ENCODE data around the gene ACTL6B. TPM values are rescaled to one million over a fixed set of nuclear protein-coding genes. Genes with fewer than 3 reads are reported as not detected.

Gene ACTL6B
- total and polyA plus RNA-seq, 2 of the 13 experiments (the other 11 are each of a cell fraction or from before 2014, with no cell fraction given): not detected

DNA sequence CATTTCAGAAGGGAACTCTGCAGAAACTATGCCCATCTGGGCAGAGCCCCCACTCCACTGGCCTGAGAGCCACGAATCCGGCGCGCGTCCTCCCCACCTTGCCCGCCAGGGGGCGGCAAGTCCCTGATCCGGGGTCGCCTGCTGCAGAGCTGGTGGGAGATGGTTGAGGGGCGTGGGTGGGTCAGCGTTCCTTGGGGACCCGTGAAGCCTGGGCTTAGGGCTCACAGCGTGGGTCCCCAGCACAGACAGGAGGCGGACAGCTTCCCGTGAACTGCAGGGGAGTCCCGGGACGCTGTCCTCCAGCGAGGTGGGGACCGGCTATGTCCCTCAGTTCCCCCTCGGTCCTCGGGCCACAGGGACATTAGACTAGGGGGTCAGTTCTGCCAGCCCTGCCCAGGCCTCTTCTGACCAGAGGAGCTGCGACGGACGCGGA, 49.1 kb upstream of the ACTL6B start (continued):
- TF ChIP-seq, protein P1, sequence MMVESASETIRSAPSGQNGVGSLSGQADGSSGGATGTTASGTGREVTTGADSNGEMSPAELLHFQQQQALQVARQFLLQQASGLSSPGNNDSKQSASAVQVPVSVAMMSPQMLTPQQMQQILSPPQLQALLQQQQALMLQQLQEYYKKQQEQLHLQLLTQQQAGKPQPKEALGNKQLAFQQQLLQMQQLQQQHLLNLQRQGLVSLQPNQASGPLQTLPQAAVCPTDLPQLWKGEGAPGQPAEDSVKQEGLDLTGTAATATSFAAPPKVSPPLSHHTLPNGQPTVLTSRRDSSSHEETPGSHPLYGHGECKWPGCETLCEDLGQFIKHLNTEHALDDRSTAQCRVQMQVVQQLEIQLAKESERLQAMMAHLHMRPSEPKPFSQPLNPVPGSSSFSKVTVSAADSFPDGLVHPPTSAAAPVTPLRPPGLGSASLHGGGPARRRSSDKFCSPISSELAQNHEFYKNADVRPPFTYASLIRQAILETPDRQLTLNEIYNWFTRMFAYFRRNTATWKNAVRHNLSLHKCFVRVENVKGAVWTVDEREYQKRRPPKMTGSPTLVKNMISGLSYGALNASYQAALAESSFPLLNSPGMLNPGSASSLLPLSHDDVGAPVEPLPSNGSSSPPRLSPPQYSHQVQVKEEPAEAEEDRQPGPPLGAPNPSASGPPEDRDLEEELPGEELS (CRISPR knock-in tag; IDR thresholded peaks at IDR 0.05): peak; percentile 54; the same call in 1 of the 2 replicates
- TF ChIP-seq, protein P2, sequence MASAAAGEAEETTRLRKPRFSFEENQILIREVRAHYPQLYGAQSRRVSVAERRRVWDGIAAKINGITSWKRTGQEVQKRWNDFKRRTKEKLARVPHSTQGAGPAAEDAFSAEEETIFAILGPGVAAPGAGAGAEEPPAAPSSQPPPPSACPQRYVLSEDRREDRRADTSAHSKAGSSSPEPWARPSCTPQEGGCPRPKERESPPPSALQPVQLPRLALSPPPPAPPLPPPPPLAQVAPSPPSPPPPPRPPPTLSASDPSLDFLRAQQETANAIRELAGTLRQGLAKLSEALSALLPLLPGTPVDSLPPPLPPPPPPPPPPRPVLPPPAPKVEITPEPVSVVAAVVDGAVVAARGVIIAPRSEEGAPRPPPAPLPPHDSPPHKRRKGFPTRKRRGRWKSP (CRISPR knock-in tag; IDR thresholded peaks at IDR 0.05): no peak; the same call in 1 of the 2 replicates
- TF ChIP-seq ZNF619 (CRISPR knock-in tag; IDR thresholded peaks at IDR 0.05) (no peak), AGO2 (optimal IDR thresholded peaks at IDR 0.05; ENCODE audit: low read depth, low read length) (no peak), ZNF451 (CRISPR knock-in tag; IDR thresholded peaks at IDR 0.05) (no peak), TBL1XR1 (IDR thresholded peaks at IDR 0.05; ENCODE audit: borderline replicate concordance, low read length, partially characterized antibody) (no peak), SMARCE1 (IDR thresholded peaks at IDR 0.05; ENCODE audit: borderline replicate concordance) (no peak), EHMT2 (IDR thresholded peaks at IDR 0.05; ENCODE audit: borderline replicate concordance, low read depth, low read length) (no peak), DPF2 (CRISPR knock-in tag; IDR thresholded peaks at IDR 0.05; ENCODE audit: borderline replicate concordance, low read depth) (0 out of 2 replicates have a peak, but pooled peaks have one; percentile 18), ZNF776 (CRISPR knock-in tag; IDR thresholded peaks at IDR 0.05) (no peak), ZFP82 (CRISPR knock-in tag; IDR thresholded peaks at IDR 0.05; ENCODE audit: borderline replicate concordance) (no peak), HMG20A (CRISPR knock-in tag; IDR thresholded peaks at IDR 0.05; ENCODE audit: borderline replicate concordance) (no peak), GATAD2A (CRISPR knock-in tag; IDR thresholded peaks at IDR 0.05) (no peak), ZNF24 (IDR thresholded peaks at IDR 0.05) (no peak), MTF2 (CRISPR knock-in tag; IDR thresholded peaks at IDR 0.05; ENCODE audit: borderline replicate concordance) (peak; percentile 65; the same call in 1 of the 2 replicates), POLR2G (IDR thresholded peaks at IDR 0.05; ENCODE audit: low read depth, low read length) (no peak), PAWR (CRISPR knock-in tag; IDR thresholded peaks at IDR 0.05; ENCODE audit: borderline replicate concordance) (no peak), PRMT3 (CRISPR knock-in tag; IDR thresholded peaks at IDR 0.05; ENCODE audit: borderline replicate concordance, low read depth) (no peak), FOXP1 (IDR thresholded peaks at IDR 0.05) (no peak), FOXP1 (CRISPR knock-in tag; IDR thresholded peaks at IDR 0.05) (no peak)
- TF ChIP-seq, protein P3, sequence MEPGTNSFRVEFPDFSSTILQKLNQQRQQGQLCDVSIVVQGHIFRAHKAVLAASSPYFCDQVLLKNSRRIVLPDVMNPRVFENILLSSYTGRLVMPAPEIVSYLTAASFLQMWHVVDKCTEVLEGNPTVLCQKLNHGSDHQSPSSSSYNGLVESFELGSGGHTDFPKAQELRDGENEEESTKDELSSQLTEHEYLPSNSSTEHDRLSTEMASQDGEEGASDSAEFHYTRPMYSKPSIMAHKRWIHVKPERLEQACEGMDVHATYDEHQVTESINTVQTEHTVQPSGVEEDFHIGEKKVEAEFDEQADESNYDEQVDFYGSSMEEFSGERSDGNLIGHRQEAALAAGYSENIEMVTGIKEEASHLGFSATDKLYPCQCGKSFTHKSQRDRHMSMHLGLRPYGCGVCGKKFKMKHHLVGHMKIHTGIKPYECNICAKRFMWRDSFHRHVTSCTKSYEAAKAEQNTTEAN (CRISPR knock-in tag; conservative IDR thresholded peaks at IDR 0.05): no peak
- TF ChIP-seq, protein P4, sequence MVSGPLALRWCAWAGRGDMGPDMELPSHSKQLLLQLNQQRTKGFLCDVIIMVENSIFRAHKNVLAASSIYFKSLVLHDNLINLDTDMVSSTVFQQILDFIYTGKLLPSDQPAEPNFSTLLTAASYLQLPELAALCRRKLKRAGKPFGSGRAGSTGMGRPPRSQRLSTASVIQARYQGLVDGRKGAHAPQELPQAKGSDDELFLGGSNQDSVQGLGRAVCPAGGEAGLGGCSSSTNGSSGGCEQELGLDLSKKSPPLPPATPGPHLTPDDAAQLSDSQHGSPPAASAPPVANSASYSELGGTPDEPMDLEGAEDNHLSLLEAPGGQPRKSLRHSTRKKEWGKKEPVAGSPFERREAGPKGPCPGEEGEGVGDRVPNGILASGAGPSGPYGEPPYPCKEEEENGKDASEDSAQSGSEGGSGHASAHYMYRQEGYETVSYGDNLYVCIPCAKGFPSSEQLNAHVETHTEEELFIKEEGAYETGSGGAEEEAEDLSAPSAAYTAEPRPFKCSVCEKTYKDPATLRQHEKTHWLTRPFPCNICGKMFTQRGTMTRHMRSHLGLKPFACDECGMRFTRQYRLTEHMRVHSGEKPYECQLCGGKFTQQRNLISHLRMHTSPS (CRISPR knock-in tag; IDR thresholded peaks at IDR 0.05; ENCODE audit: low read depth): no peak; the same call in 1 of the 2 replicates
- TF ChIP-seq, protein P5, sequence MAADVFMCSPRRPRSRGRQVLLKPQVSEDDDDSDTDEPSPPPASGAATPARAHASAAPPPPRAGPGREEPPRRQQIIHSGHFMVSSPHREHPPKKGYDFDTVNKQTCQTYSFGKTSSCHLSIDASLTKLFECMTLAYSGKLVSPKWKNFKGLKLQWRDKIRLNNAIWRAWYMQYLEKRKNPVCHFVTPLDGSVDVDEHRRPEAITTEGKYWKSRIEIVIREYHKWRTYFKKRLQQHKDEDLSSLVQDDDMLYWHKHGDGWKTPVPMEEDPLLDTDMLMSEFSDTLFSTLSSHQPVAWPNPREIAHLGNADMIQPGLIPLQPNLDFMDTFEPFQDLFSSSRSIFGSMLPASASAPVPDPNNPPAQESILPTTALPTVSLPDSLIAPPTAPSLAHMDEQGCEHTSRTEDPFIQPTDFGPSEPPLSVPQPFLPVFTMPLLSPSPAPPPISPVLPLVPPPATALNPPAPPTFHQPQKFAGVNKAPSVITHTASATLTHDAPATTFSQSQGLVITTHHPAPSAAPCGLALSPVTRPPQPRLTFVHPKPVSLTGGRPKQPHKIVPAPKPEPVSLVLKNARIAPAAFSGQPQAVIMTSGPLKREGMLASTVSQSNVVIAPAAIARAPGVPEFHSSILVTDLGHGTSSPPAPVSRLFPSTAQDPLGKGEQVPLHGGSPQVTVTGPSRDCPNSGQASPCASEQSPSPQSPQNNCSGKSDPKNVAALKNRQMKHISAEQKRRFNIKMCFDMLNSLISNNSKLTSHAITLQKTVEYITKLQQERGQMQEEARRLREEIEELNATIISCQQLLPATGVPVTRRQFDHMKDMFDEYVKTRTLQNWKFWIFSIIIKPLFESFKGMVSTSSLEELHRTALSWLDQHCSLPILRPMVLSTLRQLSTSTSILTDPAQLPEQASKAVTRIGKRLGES (CRISPR knock-in tag; IDR thresholded peaks at IDR 0.05; ENCODE audit: borderline replicate concordance): no peak
